Thoracic aorta endothelial cell (primary cell): ENCODE results near the gene IL17RA. TPM values are rescaled to one million over a fixed set of nuclear protein-coding genes. Genes with fewer than 3 reads are reported as not detected.

ENCODE experiments used
- total RNA-seq: library from RNA; depleted of rRNA; stranded (reverse); fragments of >200 nt; gene quantifications from 2 replicates; pipeline ENCODE4 v1.2.3, GENCODE V29; 2012

Gene IL17RA
- total RNA-seq = 13.0 and 15.1 TPM in 2 replicates

GRCh38 chr22:17084554-17085276, at the start of gene IL17RA:
TSS of gene IL17RA (plus strand) at chr22:17085000. CDS start at chr22:17085092, 92 bp downstream.

GRCh38 chr22:17121233-17122195, 36.7 kb downstream of the IL17RA start, which contains the start of gene TMEM121B:
TSS of gene TMEM121B (minus strand) at chr22:17121360. CDS start at chr22:17121127, 233 bp downstream.

GRCh38 chr22:17158568-17159503, 74.0 kb downstream of the IL17RA start, which contains the start of gene HDHD5:
TSS of gene HDHD5 (minus strand) at chr22:17159277. CDS start at chr22:17159251, 26 bp downstream.

Other genes with a start within 250 kb of the IL17RA start
- not detected in 2 replicates for gene GAB4, start 76.8 kb upstream of the IL17RA start, total RNA-seq
- gene TMEM121B, start 36.4 kb downstream of the IL17RA start, total RNA-seq = 0.50 and 0.53 TPM in 2 replicates
- gene HDHD5, start 74.3 kb downstream of the IL17RA start, total RNA-seq = 39.2 and 42.2 TPM in 2 replicates
- gene ADA2, start 134.4 kb downstream of the IL17RA start, total RNA-seq = 6.5 TPM in 2 replicates